Stimulated activated CD8-positive, alpha-beta memory T cell treated with anti-CD3 and anti-CD28 coated beads, Interleukin-12 subunit alpha, Interleukin-12 subunit beta, amount 100 ng/mL, for 4 hours (primary cell): ENCODE results near the gene EPHB1.
"Not testable (repeated sequence)": the region's sequence is repeated elsewhere in the genome, so short reads cannot be mapped to it uniquely, and the experiment has no call there.

Experiments used
- DNase-seq: peaks from one replicate; pipeline ENCODE4 v3.0.0-alpha.2; 2020; ENCODE audit warnings: low read depth

Gene EPHB1

GRCh38 chr3:134955874-134956273 lies 160.8 kb downstream of the EPHB1 start:
- no peak for DNase-seq

GRCh38 chr3:134956395-134956794 lies 161.3 kb downstream of the EPHB1 start:
- no peak for DNase-seq

DNA sequence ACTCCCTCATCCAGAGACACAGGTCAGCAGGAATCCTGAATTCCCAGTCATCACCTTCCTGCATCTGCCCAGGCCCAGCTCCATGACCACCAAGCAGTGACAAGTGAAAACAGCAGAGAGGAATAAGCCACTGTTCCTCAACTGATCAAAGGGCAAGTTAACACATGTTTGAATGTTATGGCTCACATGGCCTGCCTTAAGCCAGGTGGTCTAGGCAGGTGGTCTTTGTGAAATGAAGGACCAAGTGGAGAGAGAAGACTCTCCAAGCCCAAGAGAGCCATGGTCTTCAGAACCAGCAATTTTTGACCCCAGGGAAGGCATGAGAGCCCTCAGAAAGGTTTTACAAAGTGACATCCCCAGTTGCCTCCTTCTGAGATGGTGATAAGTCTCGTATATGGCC lies 161.8 kb downstream of the EPHB1 start:
- DNase-seq = no peak

GRCh38 chr3:134959516-134959915 lies 164.5 kb downstream of the EPHB1 start:
- no peak for DNase-seq

GRCh38 chr3:134964226-134964625 lies 169.2 kb downstream of the EPHB1 start:
- no peak for DNase-seq

GRCh38 chr3:134965865-134966481 lies 170.9 kb downstream of the EPHB1 start:
- DNase-seq = no peak

DNA sequence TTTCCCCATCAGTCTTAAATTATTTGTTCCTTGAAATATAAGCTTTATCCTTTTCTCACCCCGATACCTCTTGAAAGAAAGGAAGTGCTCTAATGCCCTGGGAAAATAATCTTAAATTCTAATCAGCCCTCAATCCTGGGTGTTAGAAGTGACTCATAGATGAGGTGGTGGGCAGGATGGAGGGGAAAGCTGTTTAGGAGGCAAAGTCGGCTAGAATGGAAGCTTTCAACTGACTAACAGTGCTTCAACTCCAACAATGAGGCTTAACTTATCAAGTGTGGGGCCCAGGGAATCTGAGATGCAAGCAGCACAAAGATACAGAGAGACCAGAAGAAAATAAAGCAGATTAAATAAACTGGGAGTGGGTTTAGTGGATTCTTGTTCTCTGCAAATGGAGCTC lies 175.8 kb downstream of the EPHB1 start:
- DNase-seq = no peak

DNA sequence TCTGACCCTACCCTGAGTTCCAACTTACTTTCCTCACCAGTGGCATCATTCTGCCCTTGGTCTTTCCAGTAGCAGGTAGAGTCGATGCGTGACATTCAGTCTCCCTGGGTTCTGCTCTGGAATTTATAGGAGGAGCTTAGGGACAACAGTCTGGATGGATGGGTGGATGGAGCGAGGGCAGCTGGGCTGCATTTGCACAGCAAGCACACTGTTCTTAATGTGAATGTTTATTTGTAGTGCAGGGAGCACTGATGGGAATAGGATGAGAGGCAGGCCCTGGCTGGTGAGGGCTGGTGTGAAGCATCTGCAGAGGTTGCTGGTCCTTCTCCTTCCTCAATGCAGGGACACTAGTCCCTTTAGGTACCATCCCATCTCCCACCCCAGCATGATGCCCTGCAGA lies 176.2 kb downstream of the EPHB1 start:
- DNase-seq = no peak

DNA sequence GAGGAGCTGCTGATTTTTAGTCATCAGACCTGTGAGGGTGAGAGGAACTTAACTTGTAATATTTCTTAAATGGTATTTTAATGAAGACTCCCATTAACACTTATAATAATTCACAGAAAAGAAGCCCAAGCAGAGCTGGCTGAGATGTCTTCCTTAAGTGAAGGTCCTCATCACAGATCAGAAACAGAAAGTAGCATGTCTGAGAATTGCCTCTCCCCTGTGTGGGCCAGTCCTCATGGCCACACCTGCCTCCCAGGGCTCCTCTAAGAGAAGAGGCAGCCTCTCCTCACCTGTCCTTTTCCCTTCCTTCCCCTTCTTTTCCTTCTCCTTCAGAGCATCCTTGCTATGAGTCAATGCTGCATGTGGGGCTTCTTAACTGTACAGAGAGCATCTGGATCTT lies 176.8 kb downstream of the EPHB1 start:
- DNase-seq = not testable (repeated sequence)

GRCh38 chr3:134972836-134973455 lies 177.9 kb downstream of the EPHB1 start:
- no peak for DNase-seq

DNA sequence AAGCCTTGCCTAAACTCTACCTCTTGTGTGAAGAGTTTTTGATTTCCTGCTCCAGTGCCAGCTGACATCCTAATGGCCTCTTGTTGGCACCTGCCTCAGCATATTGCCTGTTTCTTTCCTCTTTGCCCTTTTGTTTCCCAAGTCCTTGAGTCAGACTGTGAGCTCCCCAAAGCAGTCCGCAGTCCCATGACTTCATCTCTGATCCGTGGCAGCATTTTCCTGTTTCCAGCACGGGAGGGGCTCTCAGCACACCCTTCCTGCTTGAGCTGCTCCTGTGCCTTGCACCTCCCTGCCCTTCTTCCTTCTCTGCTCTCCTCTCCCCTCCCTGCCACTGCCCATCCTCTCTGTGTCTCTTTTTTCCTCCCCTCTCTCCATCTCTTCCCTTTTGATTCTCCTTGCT lies 179.6 kb downstream of the EPHB1 start:
- no peak for DNase-seq

- no peak for DNase-seq
These were observed 181.9 kb downstream of the EPHB1 start for GRCh38 chr3:134976948-134977347.

DNA sequence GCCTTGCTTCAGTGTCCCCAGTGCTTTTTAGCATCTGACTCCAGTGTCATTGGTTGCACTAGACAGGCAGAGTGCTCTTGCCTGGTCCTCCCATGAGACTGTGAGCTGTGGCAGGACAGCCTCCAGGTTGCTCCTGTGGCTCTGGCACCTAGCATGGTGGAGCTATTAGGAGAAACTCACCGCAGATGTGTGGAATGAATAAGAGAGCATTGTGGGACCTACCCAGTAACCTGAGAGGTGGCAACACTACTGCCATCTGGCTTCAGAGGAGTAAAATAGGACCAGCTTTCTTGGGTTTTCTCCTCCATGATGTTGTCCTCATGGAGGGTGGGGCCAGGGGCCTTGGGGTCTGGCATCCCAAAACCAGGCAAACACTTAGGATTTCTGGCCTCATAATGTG lies 183.6 kb downstream of the EPHB1 start:
- no peak for DNase-seq

GRCh38 chr3:134985864-134986715 lies 191.0 kb downstream of the EPHB1 start:
- no peak for DNase-seq

DNA sequence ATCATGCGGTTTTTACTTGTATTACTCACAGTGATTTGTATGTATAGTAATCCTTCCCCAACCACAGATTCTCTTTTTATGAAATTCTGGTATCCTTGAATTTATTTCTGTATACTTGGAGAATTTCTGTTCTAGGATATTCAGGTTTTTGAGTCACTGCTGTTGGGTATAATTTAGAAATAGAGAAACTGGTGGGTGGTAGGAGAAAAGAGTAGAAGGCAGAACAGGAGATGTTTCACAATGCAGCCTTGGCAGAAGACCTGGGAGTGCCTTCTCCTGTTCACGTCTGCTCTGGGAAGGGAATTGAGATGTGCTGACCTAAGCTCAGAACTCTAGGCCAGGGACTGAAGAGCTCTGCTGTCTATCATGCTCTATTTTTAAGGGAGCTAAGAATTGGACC lies 193.6 kb downstream of the EPHB1 start:
- DNase-seq = no peak

- no peak for DNase-seq
These were observed 195.9 kb downstream of the EPHB1 start for GRCh38 chr3:134991003-134991402.

GRCh38 chr3:134991472-134992010 lies 196.5 kb downstream of the EPHB1 start:
- no peak for DNase-seq

- no peak for DNase-seq
These were observed 197.1 kb downstream of the EPHB1 start for GRCh38 chr3:134992180-134992579.

GRCh38 chr3:134992586-134992985 lies 197.5 kb downstream of the EPHB1 start:
- no peak for DNase-seq

GRCh38 chr3:134993011-134993410 lies 198.0 kb downstream of the EPHB1 start:
- DNase-seq = no peak

- no peak for DNase-seq
These were observed 203.1 kb downstream of the EPHB1 start for GRCh38 chr3:134998158-134998557.

- no peak for DNase-seq
These were observed 203.8 kb downstream of the EPHB1 start for GRCh38 chr3:134998855-134999254.

DNA sequence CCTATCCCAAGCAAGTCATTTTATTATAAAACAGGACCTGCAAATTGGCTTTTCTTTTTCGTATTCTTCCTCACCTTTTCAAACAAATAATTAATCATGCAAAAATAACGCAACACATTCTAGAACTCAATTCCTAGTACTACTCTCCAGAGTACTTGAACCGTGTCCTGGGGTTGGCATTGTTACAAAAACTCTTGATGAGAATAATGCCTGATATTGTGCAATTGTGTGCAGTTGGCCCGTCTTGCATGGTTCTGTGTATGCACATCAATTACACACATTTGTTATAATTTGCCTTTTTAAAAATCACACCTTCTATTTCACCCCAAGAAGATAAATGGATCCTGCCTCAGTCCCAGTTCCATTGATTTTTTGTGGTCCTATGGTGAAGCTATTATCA lies 205.4 kb downstream of the EPHB1 start:
- no peak for DNase-seq
